ENCODE data around the gene THSD8. TPM values are rescaled to one million over a fixed set of nuclear protein-coding genes. Genes with fewer than 3 reads are reported as not detected.
A peak's percentile ranks its signal among the peaks of the same experiment; 100 is the strongest.

THSD8 gene
- polyA plus RNA-seq, 2 of the 4 experiments (the other 2 are of a cell fraction): 4.9 TPM; not detected in 1

DNA sequence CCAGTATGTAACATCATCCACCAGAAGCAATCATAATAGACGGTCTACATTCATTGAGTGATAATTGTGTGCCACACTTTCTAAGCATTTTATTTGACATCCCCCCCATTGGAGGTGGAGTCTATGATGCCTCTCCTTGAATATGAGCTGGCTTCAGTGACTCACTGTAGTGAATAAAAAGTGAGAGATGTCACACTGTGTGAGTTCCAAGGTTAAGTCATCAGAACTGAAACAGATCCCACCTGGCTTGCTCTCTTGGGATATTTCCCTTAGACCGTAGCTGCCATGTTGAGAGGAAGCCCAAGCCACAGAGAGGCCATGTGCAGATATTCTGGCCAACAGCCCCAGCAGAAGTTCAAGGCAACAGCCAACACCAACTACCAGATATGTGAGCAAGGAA is 19.9 kb downstream of the THSD8 start:
- Histone ChIP-seq H3K27ac (no peak overlapping the region), H3K4me1 (no peaks in the 10 kb centered on the region), H3K4me2 (no peak overlapping the region), H3K4me3 (no peak overlapping the region), H3K9me3 (0 out of 3 replicates have a peak, but pooled peaks cover 3% of the 10 kb centered on the region)
- TF ChIP-seq POLR2AphosphoS2 (conservative IDR thresholded peaks at IDR 0.05; ENCODE audit: low read length): no peak
- TF ChIP-seq HOXB13 (CRISPR knock-in tag; IDR thresholded peaks at IDR 0.05; ENCODE audit: low read depth): no peak
- no peak for TF ChIP-seq FOXS1 (CRISPR knock-in tag; IDR thresholded peaks at IDR 0.05)
- no peak for TF ChIP-seq CHD4 (IDR thresholded peaks at IDR 0.05; ENCODE audit: borderline replicate concordance)
- no peak for TF ChIP-seq RAD21 (conservative IDR thresholded peaks at IDR 0.05 in 1 of 2, IDR thresholded peaks at IDR 0.05 in 1 of 2)
- TF ChIP-seq, protein P1, sequence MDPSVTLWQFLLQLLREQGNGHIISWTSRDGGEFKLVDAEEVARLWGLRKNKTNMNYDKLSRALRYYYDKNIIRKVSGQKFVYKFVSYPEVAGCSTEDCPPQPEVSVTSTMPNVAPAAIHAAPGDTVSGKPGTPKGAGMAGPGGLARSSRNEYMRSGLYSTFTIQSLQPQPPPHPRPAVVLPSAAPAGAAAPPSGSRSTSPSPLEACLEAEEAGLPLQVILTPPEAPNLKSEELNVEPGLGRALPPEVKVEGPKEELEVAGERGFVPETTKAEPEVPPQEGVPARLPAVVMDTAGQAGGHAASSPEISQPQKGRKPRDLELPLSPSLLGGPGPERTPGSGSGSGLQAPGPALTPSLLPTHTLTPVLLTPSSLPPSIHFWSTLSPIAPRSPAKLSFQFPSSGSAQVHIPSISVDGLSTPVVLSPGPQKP (IDR thresholded peaks at IDR 0.05; ENCODE audit: low read depth, low read length): no peak
- ATAC-seq (no peak), DNase-seq (ENCODE audit: low read depth in 1 of 2, low spot score in 1 of 2) (no peak), FAIRE-seq (no peak)
- ChIA-PET CTCF (interaction anchor here (0.6 to 1.7 kb wide), 7 partner anchors 8 to 120 kb away, joined by 3 to 8 read pairs (median 3); no protein-coding TSS in a partner anchor), POLR2A (interaction anchor here (0.7 kb wide), 1 partner anchor 61 kb away, joined by 5 read pairs; no protein-coding TSS in a partner anchor)
- 89% methylated on average over 2 of the region's 2 CpGs for WGBS (ENCODE audit: missing lambda C conversion rate)

GRCh38 chr19:12825254-12826131 is 23.6 kb downstream of the THSD8 start:
- no peak overlapping the region for H3K27ac ChIP-seq
- no peak for TF ChIP-seq USF2 (IDR thresholded peaks at IDR 0.05)
- no peak for TF ChIP-seq ZC3H11A (IDR thresholded peaks at IDR 0.05)
- no peak for TF ChIP-seq CBX2 (IDR thresholded peaks at IDR 0.05; ENCODE audit: borderline replicate concordance, low read depth)
- peak; percentile 90 for TF ChIP-seq E2F6 (IDR thresholded peaks at IDR 0.05; ENCODE audit: borderline replicate concordance, low read depth)
- TF ChIP-seq RAD21 (conservative IDR thresholded peaks at IDR 0.05 in 1 of 2, IDR thresholded peaks at IDR 0.05 in 1 of 2): no peak
- TF ChIP-seq, protein P2, sequence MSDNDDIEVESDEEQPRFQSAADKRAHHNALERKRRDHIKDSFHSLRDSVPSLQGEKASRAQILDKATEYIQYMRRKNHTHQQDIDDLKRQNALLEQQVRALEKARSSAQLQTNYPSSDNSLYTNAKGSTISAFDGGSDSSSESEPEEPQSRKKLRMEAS (IDR thresholded peaks at IDR 0.05): peak; percentile 81
- no peak for TF ChIP-seq PBX3 (IDR thresholded peaks at IDR 0.05)
- no peak for TF ChIP-seq RARB (CRISPR knock-in tag; IDR thresholded peaks at IDR 0.05)
- TF ChIP-seq, protein P3, sequence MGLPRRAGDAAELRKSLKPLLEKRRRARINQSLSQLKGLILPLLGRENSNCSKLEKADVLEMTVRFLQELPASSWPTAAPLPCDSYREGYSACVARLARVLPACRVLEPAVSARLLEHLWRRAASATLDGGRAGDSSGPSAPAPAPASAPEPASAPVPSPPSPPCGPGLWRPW (IDR thresholded peaks at IDR 0.05): no peak
- no peak for TF ChIP-seq HEYL (CRISPR knock-in tag; IDR thresholded peaks at IDR 0.05)
- no peak for TF ChIP-seq ZNF302 (CRISPR knock-in tag; IDR thresholded peaks at IDR 0.05)
- TF ChIP-seq FOSL2 (IDR thresholded peaks at IDR 0.05): no peak
- no peak for TF ChIP-seq FOSL2 (CRISPR knock-in tag; IDR thresholded peaks at IDR 0.05)
- peak; percentile 38 for TF ChIP-seq CTCF (IDR thresholded peaks at IDR 0.05)
- TF ChIP-seq POLR2AphosphoS2 (conservative IDR thresholded peaks at IDR 0.05; ENCODE audit: low read length): no peak
- no peak for TF ChIP-seq BHLHE40 (IDR thresholded peaks at IDR 0.05; ENCODE audit: low read depth, low read length)
- TF ChIP-seq FOSB (CRISPR knock-in tag; IDR thresholded peaks at IDR 0.05): no peak
- TF ChIP-seq FOXS1 (CRISPR knock-in tag; IDR thresholded peaks at IDR 0.05): no peak
- TF ChIP-seq ZSCAN20 (CRISPR knock-in tag; IDR thresholded peaks at IDR 0.05): no peak
- ChIA-PET CTCF (interaction anchor here (0.6 to 7.2 kb wide), 17 partner anchors 9 to 76 kb away, joined by 3 to 36 read pairs (median 3); partner anchors contain the start of genes RNASEH2A and RTBDN), POLR2A (no interaction called here)
- peak; percentile 72 to 86 for ATAC-seq
- 30% methylated on average over 24 of the region's 46 CpGs for WGBS (ENCODE audit: missing lambda C conversion rate)
- no peaks in the 10 kb centered on the region for H3K4me1 ChIP-seq
- H3K4me3 ChIP-seq: peak overlapping the region; percentile 27; the same call in 2 of the 3 replicates
- FAIRE-seq: no peak
- DNase-seq (ENCODE audit: low read depth in 1 of 2, low spot score in 1 of 2): peak in 1 of 2 experiments; percentile 57
- peak overlapping the region; percentile 64 for H3K4me2 ChIP-seq
- 0 out of 3 replicates have a peak, but pooled peaks cover 3% of the 10 kb centered on the region for H3K9me3 ChIP-seq

Measured in A549 (cell line).